Activated CD8-positive, alpha-beta memory T cell treated with anti-CD3 and anti-CD28 coated beads, Interleukin-2, amount 50 U/mL, for 4 hours (primary cell): ENCODE data around the gene NR3C1.

Experiments used
- DNase-seq: peaks from one replicate; pipeline ENCODE4 v3.0.0-alpha.2; 2020

The NR3C1 gene

GRCh38 chr5:143425835-143426234 is 22.3 kb upstream of the NR3C1 start:
- DNase-seq: no peak

- no peak for DNase-seq
Observed at GRCh38 chr5:143418140-143418866, 14.8 kb upstream of the NR3C1 start.

DNA sequence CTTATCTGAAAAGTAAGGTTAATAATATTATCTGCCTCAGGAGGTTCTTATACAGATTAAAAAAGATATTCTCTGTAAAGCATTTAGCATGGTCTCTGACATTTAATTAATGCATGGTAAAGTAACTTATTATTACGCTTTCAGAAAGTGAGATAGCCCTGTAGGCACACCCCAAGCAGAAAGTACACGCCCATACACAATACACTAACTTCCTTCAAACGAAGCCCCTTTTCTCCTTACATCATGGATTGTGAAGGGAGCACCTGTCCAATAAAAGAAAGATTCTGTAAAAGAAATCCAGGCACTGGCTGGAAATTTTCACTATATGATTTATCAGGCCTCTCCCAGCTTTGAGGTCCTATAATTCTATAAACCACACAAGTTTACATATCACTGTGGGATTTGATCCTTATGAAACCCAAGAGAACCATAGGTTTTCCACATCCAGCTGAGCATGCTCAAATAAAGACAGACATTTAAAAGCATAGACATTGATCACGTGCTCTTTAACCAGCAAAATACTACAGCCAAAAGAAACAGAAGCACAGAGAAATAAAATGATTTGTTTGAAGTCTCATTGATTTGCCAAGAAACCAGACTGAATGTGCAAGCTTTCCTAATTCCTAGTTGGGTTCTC is 14.1 kb upstream of the NR3C1 start:
- DNase-seq: no peak

- DNase-seq: no peak
Observed at GRCh38 chr5:143416411-143416810, 12.9 kb upstream of the NR3C1 start.

- no peak for DNase-seq
Observed at GRCh38 chr5:143413958-143414669, 10.6 kb upstream of the NR3C1 start.

DNA sequence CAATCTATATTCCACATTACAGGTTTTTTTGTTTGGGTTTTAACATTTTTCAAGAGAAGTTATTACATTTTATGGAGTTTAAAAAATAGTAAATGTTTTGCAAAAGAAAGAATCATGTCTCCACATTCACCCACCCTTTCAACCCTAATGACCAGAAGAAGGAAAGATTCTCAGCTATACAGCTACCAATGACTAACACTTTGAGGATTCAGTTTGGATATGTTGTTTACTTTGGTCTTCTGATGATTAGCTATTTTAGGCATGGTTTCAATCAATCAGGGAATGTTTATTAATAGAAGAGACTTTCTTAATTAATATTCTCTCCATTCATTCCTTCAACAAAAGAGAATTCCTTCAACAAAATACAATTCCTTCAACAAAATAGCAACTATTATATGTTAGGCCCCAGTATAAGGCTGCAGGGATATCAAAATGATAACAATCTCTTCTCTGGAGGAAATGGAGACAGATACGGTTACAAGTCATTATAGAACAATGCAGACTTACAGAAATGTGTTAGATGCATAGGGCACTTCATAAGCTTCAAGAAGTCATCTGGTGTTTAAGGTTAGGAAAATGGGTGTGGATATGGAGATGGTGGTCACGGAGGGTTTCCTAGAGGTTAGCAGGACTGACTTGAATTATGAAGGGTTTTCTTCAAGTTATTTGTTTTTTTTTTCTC is 9.3 kb upstream of the NR3C1 start:
- no peak for DNase-seq

DNA sequence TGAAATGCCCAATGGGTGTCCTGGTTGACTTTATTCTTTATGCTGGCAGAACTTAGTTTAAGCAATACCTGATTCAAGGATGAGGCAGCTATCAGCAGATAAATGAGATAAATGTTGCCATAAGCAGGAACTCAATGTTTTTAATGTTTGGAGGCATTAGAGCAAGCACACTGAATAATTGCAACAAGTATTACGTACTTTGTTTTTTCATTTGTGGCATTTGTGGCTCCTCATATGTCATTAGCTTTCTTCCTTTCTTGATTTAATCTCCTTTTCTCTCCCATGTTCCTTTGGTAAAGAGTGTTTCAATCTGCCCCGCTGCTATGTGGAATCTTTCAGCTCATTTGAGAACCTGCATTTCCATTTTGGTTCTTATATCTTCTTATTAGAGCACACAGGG is 6.4 kb upstream of the NR3C1 start:
- no peak for DNase-seq

- no peak for DNase-seq
Observed at GRCh38 chr5:143406408-143406807, 2.9 kb upstream of the NR3C1 start.

DNA sequence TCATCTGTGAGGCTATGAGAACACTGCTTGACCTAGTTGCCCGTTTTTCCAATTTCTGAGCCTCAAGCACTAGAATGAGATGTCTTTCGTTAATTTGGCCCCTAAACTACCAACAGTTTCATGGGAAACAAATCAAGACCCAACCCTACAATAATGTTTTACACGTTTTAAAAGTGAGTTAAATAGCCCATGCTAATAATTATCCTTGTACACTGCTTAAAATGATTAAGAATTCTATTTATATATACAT is 2.3 kb upstream of the NR3C1 start:
- no peak for DNase-seq

- DNase-seq: peak; percentile 89
Observed at GRCh38 chr5:143405063-143405848, 1.8 kb upstream of the NR3C1 start.

DNA sequence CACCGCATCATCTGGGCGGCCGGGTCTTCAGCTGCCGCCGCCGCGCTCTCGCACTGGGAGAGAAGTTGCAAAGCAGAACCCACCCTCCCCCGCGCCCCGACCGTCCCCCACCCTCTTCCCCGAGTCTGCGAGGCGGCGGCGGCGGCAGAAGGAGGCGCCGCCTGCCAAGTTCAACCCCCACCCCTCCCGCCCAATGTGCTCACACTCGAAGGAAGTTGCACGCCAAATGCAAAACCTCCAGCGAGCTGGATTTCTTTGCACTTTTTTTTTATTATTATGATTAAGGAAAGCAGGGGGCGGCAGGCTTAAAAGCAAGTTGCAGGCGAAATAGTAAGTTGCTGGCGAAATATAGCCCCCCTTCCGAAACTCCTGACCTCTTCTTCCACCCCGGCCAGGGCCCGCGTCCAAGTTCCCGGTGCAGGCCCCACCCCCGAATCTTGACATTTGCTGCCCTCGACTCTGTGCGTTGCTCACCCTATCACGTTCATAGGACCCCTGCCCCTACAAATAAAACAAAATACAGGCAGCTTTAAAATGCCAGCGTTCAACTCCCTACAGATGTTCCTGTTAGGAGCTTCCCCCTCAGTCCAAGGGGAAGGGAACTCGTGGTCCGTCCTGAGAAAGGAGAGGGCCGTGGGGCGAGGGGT is 1.1 kb upstream of the NR3C1 start:
- peak; percentile 73 for DNase-seq

DNA sequence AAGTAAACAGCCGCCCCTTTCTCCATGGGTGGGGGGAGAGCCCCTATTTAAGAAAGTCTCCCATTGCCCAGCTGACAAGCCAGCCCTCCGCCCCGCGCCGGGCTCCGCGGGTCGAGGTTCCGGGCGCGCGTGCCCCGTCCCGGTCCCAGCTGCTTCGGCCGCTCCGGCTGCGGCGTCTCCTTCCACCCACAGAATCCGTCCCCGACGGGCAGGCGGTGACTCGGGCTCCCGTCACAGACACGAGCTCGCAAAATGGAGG is 223 bp downstream of the NR3C1 start:
- DNase-seq: no peak

DNA sequence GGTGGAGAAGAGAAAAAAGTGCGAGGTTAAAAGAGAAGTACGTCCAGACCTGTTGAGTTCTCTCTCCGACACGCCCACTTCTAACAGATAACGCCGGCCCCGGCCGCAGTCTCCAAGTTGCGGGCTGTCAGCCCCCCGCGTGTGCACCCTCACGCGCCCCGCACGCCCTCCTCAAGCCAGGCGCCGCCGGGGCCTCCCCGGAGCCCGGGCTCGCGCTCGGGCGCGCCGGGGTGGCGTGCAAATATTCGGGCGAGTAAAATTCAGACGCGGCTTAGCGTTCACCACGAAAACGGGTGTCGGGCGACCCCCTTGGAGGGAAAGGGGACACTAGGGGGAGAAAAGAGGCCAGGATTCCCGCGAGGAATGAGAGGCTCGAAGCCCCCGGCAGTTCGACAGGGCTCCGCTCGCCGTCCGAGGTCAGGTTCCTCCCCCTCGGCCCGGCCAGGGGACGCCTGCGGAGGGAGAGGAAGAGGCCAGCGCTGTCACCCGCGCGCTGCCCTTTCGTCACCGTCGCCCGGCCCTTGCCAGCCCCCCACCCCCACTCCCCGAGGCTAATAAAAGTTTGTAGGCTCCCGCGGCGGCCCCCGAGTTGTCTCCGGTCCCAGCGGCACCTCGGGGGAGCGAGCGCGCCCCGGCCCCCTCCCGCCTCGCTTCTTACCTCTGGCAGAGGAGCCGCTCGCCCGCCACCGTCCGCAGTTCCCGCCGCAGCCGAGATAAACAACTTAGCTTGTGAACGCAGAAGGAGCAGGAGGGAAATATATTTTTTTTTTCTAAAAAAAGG is 743 bp downstream of the NR3C1 start:
- DNase-seq: peak; percentile 61

DNA sequence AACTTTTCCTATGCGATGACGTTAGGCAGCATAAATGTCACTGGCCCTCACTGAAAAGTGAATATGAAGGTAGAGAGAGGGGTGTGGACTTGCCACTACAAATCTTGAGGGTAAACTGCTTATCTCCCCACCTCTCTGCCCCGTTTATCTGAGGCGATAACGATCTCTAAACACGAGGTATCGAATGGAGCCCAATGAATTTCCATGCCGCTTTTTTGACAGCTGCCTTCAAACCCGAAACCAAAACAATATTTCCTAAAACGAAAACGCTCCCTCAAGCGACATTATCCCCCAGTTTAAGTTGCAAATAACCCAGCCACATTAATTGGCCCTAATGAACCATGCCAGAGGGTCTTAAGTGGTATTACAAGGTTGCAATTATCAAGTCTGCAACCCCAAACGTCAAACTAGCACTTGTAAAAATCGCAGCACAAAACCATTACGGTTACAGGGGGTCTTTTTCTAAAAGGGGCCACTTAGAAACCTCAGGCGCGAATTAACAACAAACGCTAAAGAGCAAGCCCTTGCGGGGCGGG is 1.4 kb downstream of the NR3C1 start:
- DNase-seq: no peak

GRCh38 chr5:143401227-143402016 is 2.1 kb downstream of the NR3C1 start:
- no peak for DNase-seq

DNA sequence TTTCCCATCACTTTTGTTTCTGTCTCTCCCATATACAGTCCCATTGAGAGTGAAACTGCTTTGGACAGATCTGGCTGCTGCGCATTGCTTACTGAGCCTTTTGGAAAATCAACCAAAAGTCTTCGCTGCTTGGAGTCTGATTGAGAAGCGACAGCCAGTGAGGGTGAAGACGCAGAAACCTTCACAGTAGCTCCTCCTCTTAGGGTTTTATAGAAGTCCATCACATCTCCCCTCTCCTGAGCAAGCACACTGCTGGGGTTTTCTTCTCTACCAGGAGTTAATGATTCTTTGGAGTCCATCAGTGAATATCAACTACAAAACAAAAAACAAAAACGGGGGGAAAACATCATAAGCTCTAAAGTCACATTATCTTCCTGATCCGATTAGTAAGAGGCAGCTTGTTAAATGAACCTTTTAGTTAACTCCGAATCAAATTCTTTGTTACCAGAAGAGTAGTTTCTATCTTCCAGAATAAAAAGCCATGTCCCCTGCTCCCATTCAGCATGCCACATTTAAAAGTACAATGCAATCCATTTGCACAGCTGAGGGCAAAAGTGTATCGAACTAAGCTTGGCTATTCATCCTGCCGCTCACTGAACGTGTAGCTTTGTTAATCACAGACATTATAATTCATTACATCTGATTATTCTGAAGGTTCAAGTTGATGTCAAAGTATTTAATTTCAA is 2.8 kb downstream of the NR3C1 start:
- DNase-seq: no peak

DNA sequence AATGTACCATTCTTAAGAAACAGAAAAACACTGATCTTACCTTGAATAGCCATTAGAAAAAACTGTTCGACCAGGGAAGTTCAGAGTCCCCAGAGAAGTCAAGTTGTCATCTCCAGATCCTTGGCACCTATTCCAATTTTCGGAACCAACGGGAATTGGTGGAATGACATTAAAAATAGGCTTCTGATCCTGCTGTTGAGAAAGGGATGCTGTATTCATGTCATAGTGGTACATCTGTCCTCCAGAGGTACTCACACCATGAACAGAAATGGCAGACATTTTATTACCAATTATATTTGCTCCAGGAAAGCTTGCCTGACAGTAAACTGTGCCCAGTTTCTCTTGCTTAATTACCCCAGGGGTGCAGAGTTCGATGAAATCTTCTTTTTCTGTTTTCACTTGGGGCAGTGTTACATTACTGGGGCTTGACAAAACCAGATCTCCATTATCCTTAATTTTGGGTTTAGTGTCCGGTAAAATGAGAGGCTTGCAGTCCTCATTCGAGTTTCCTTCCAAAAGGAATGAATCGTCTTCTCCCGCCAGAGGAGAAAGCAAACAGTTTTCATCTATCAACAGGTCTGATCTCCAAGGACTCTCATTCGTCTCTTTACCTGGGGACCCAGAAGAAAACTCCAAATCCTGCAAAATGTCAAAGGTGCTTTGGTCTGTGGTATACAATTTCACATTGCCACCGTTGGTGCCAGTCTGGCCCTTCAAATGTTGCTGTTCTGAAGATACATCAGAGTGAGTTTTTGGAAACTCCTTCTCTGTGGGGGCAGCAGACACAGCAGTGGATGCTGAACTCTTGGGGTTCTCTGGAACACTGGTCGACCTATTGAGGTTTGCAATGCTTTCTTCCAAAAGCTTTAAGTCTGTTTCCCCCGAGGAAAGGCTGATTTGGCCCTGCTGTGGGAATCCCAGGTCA is 3.6 kb downstream of the NR3C1 start:
- no peak for DNase-seq

- DNase-seq: no peak
Observed at GRCh38 chr5:143398451-143399237, 4.8 kb downstream of the NR3C1 start.

GRCh38 chr5:143398053-143398355 is 5.5 kb downstream of the NR3C1 start:
- no peak for DNase-seq
